HepG2 (cell line): ENCODE measurements around the gene UPF3A. TPM values are rescaled to one million over a fixed set of nuclear protein-coding genes. Genes with fewer than 3 reads are reported as not detected.
A peak's percentile ranks its signal among the peaks of the same experiment; 100 is the strongest.

ENCODE experiments used
- ATAC-seq: fragments of 200-7000 bp; cut with Tn5 transposase; 3 replicates; pipeline ENCODE4 v1.9.1; 2020; ENCODE audit warnings: mild to moderate bottlenecking, moderate library complexity
- BruUV-seq: library from RNA; stranded (reverse); fragments of 400-500 nt; replicated peaks from 2 replicates; lab custom pipeline; 2021; lab: Mats Ljungman, UMichigan
- CTCF ChIA-PET: fragments of 300-600 bp; formaldehyde crosslinking; extraction: SDS; loops from one replicate; lab custom pipeline; 2021; ENCODE audit warnings: low total read pairs, inconsistent platforms, low intra/inter-chr PET ratio; lab: Yijun Ruan, JAX
- POLR2A ChIA-PET: fragments of 350-600 bp; sonication (Branson Sonifier 250); formaldehyde crosslinking; loops from one replicate; lab custom pipeline; 2020; ENCODE audit warnings: antibody characterized with exemption, inconsistent platforms; lab: Yijun Ruan, JAX
- DNase-seq: peaks from one replicate; pipeline ENCODE4 v3.0.0-alpha.2; 2015; ENCODE audit warnings: low spot score
- FAIRE-seq: peaks from 3 replicates; lab custom pipeline; 2011; peaks lifted over from hg19 to GRCh38; lab: Jason Lieb, UNC
- H2AFZ ChIP-seq: one replicate; pipeline ENCODE4 v1.6.1; 2011; ENCODE audit warnings: low read length, inconsistent platforms
- H3K27ac ChIP-seq: fragments of 300-600 bp; 3 replicates; pipeline ENCODE4 v1.8.0; 2011; ENCODE audit warnings: mixed run types, mild to moderate bottlenecking, mixed read lengths, low read length, inconsistent platforms; ENCODE audit not compliant: insufficient read depth; ENCODE audit errors: extremely low read length
- H3K27me3 ChIP-seq, 2 experiments: fragments of 200-600 bp in 1 of 2; 2 replicates in 1 of 2; 3 replicates in 1 of 2; pipeline versions ENCODE4 v1.6.0 to v1.8.0; 2011; ENCODE audit warnings: low read length in 2 of 2, mild to moderate bottlenecking in 2 of 2, moderate library complexity in 2 of 2, inconsistent platforms in 1 of 2; ENCODE audit not compliant: insufficient read depth in 2 of 2, control insufficient read depth in 1 of 2
- H3K36me3 ChIP-seq, 2 experiments: fragments of 200-600 bp in 1 of 2; replicated peaks in 1 of 2; 2 replicates in 1 of 2; 3 replicates in 1 of 2; pipeline versions ENCODE4 v1.5.1 to v1.8.0; 2011; ENCODE audit warnings: low read length in 2 of 2, inconsistent platforms in 1 of 2; ENCODE audit not compliant: insufficient read depth in 2 of 2, control insufficient read depth in 1 of 2
- H3K4me1 ChIP-seq: 2 replicates; pipeline ENCODE4 v1.5.1; 2012; ENCODE audit warnings: low read length, inconsistent platforms; ENCODE audit not compliant: insufficient read depth
- H3K4me2 ChIP-seq: 2 replicates; pipeline ENCODE4 v1.6.0; 2011; ENCODE audit warnings: low read depth, low read length, inconsistent platforms
- H3K4me3 ChIP-seq, 3 experiments: fragments of 200-600 bp in 1 of 3; sonication (generic), shearing (Covaris generic) in 1 of 3; replicated peaks in 1 of 3; 2 replicates each; pipeline ENCODE4 v1.5.1; 2011 to 2016; ENCODE audit warnings: low read length in 3 of 3, inconsistent platforms in 2 of 3, low read depth in 2 of 3, mild to moderate bottlenecking in 2 of 3, control low read depth in 1 of 3, mixed read lengths in 1 of 3; ENCODE audit not compliant: insufficient read depth in 1 of 3
- H3K79me2 ChIP-seq: one replicate; pipeline ENCODE4 v1.6.1; 2011; ENCODE audit warnings: low read length, inconsistent platforms; ENCODE audit not compliant: insufficient read depth
- H3K9ac ChIP-seq: 2 replicates; pipeline ENCODE4 v1.6.0; 2011; ENCODE audit warnings: mild to moderate bottlenecking, low read depth, low read length, inconsistent platforms; ENCODE audit not compliant: insufficient read depth
- H3K9me3 ChIP-seq: 2 replicates; pipeline ENCODE4 v1.5.1; 2012; ENCODE audit warnings: mild to moderate bottlenecking, low read length
- H4K20me1 ChIP-seq: 2 replicates; pipeline ENCODE4 v1.6.0; 2011; ENCODE audit warnings: inconsistent platforms, mild to moderate bottlenecking, low read length, moderate library complexity; ENCODE audit not compliant: insufficient read depth
- HDAC6 ChIP-seq: fragments of 200-600 bp; sonication (generic); IDR thresholded peaks from 2 replicates; pipeline ENCODE4 v1.7.0; 2017; ENCODE audit warnings: mild to moderate bottlenecking, antibody characterized with exemption, low read length, low read depth
- MAFK ChIP-seq, 2 experiments: IDR thresholded peaks in 1 of 2; conservative IDR thresholded peaks in 1 of 2; 2 replicates each; pipeline ENCODE4 v1.6.1; 2011; ENCODE audit warnings: improper control_type of control experiment in 2 of 2, low read length in 2 of 2
- NFE2 ChIP-seq: sonication (generic); formaldehyde crosslinking; IDR thresholded peaks from 2 replicates; pipeline ENCODE4 v1.4.0; 2020; ENCODE audit warnings: missing genetic modification reagents
- NFE2L2 ChIP-seq: fragments of 150-350 bp; IDR thresholded peaks from 2 replicates; pipeline ENCODE4 v1.6.1; 2014; ENCODE audit warnings: low read length
- PHB2 ChIP-seq: fragments of 450-650 bp; IDR thresholded peaks from 2 replicates; pipeline ENCODE4 v1.6.1; 2018; ENCODE audit not compliant: partially characterized antibody
- POLR2A ChIP-seq, 2 experiments: IDR thresholded peaks; 2 replicates each; pipeline ENCODE4 v1.6.1; 2011; ENCODE audit warnings: low read depth in 2 of 2, low read length in 2 of 2, mild to moderate bottlenecking in 1 of 2, moderate library complexity in 1 of 2; ENCODE audit not compliant: insufficient read depth in 1 of 2
- PRDM10 ChIP-seq: sonication (generic); formaldehyde crosslinking; IDR thresholded peaks from 2 replicates; pipeline ENCODE4 v1.4.0; 2020; ENCODE audit warnings: low read depth, missing genetic modification reagents
- PREB ChIP-seq: sonication (generic); formaldehyde crosslinking; IDR thresholded peaks from 2 replicates; pipeline ENCODE4 v1.4.0; 2020; ENCODE audit warnings: missing genetic modification reagents
- SIX1 ChIP-seq: sonication (generic); formaldehyde crosslinking; IDR thresholded peaks from 2 replicates; pipeline ENCODE4 v1.4.0; 2020; ENCODE audit warnings: missing genetic modification reagents, borderline replicate concordance
- SMAD1 ChIP-seq: sonication (generic); formaldehyde crosslinking; IDR thresholded peaks from 2 replicates; pipeline ENCODE4 v1.4.0; 2020; ENCODE audit warnings: missing genetic modification reagents, low read depth, mild to moderate bottlenecking, borderline replicate concordance
- WGBS: methylation state at CpG from one replicate; pipeline ENCODE4 v1.1.6; 2017; ENCODE audit warnings: low lambda C conversion rate; 5-methylcytosine and 5-hydroxymethylcytosine counted together
- in situ Hi-C: cut with HindIII; loops from 2 replicates; pipeline ENCODE4 v1.10.0; 2017; ENCODE audit warnings: low pct_unique_long_range_greater_than_20kb; ENCODE audit not compliant: extremely low pct_ligation_motif_present
- intact Hi-C: fragments of 100-400 bp; cut with micrococcal nuclease; formaldehyde crosslinking; loops from one replicate; pipeline ENCODE4 v1.10.0; 2022; ENCODE audit not compliant: unreplicated experiment
- polyA plus RNA-seq, 8 experiments: library from polyadenylated mRNA; depleted of rRNA in 3 of 8; stranded (reverse) in 7 of 8; unstranded in 1 of 8; fragments of >200 nt; fragmentation: Illumina TruSeq in 4 of 8; extraction: Trizol in 4 of 8; gene quantifications; 2 replicates each; pipeline versions ENCODE4 v1.2.1 to v1.2.3, GENCODE V29; 2011 to 2016; ENCODE audit warnings: low read depth in 4 of 8, missing spikeins in 1 of 8, mixed read lengths in 1 of 8; ENCODE audit not compliant: insufficient read depth in 1 of 8
- total RNA-seq, 5 experiments: library from RNA; depleted of rRNA; stranded (reverse); fragments of >200 nt; fragmentation: Illumina TruSeq; extraction: Trizol; gene quantifications; 2 replicates each; pipeline ENCODE4 v1.2.3, GENCODE V29; 2016; ENCODE audit warnings: low read depth in 1 of 5
- TF ChIP-seq, protein P1 (sequence below): sonication (generic); formaldehyde crosslinking; IDR thresholded peaks from 2 replicates; pipeline ENCODE4 v1.4.0; 2020; ENCODE audit warnings: missing genetic modification reagents

UPF3A gene
- total and polyA plus RNA-seq, 2 of the 13 experiments (the other 11 are each of a cell fraction or from before 2014, with no cell fraction given) = 60.2 to 63.8 TPM

GRCh38 chr13:114241918-114242317 is 39.5 kb upstream of the UPF3A start:
- DNase-seq = no peak
- H3K79me2 ChIP-seq = peaks cover under 1% of the 10 kb centered on the region
- H3K4me2 ChIP-seq = no peak overlapping the region
- no peaks in the 10 kb centered on the region for H3K27me3 ChIP-seq
- in situ Hi-C loops (no loop called here), intact Hi-C loops (no loop called here)
- ATAC-seq = no peak
- TF ChIP-seq NFE2L2 (peak; percentile 35; the same call in 1 of the 2 replicates), POLR2A (IDR thresholded peaks at IDR 0.05; ENCODE audit: insufficient read depth in 1 of 2, low read depth in 2 of 2, low read length in 2 of 2) (no peak), PHB2 (no peak), HDAC6 (no peak), SIX1 (CRISPR knock-in tag) (no peak), MAFK (conservative IDR thresholded peaks at IDR 0.05 in 1 of 2, IDR thresholded peaks at IDR 0.05 in 1 of 2; ENCODE audit: low read length in 2 of 2) (0 out of 4 replicates have a peak, but pooled peaks of 1 of the 2 experiments have one; percentile 8)
- TF ChIP-seq, protein P1, sequence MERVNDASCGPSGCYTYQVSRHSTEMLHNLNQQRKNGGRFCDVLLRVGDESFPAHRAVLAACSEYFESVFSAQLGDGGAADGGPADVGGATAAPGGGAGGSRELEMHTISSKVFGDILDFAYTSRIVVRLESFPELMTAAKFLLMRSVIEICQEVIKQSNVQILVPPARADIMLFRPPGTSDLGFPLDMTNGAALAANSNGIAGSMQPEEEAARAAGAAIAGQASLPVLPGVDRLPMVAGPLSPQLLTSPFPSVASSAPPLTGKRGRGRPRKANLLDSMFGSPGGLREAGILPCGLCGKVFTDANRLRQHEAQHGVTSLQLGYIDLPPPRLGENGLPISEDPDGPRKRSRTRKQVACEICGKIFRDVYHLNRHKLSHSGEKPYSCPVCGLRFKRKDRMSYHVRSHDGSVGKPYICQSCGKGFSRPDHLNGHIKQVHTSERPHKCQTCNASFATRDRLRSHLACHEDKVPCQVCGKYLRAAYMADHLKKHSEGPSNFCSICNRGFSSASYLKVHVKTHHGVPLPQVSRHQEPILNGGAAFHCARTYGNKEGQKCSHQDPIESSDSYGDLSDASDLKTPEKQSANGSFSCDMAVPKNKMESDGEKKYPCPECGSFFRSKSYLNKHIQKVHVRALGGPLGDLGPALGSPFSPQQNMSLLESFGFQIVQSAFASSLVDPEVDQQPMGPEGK (CRISPR knock-in tag) = no peak
- H3K9ac ChIP-seq = no peak overlapping the region
- 96% methylated on average over 6 of the region's 6 CpGs for WGBS
- peaks cover 22 to 82% of the 10 kb centered on the region in 2 experiments for H3K36me3 ChIP-seq
- H3K4me1 ChIP-seq = no peaks in the 10 kb centered on the region
- no peak for FAIRE-seq
- no peak overlapping the region for H2AFZ ChIP-seq
- CTCF ChIA-PET = no interaction called here
- H3K27ac ChIP-seq = no peak overlapping the region
- no TSS peak for BruUV-seq
- POLR2A ChIA-PET = no interaction called here
- H3K4me3 ChIP-seq = no peak overlapping the region
- no peaks in the 10 kb centered on the region for H4K20me1 ChIP-seq
- no peaks in the 10 kb centered on the region for H3K9me3 ChIP-seq

DNA sequence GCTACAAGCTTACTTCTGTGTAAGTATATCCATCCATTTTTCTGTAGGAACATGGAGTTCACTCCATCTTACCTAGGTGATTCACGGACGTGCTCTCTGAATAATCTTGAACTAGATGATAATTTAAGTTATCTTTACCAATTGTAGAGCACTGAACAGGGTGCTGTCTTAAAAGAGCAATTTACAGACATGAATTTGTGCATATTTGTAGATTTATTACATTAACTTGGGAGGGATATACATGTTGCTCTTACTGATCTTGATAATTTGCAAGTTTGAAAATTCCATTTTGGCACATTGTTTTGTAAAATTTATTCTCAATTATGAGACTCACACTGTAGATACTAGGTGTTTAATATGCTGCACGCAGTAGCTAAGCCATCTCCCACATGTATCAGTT is 37.4 kb upstream of the UPF3A start:
- H3K4me2 ChIP-seq = no peak overlapping the region
- no peaks in the 10 kb centered on the region for H3K79me2 ChIP-seq
- no TSS peak for BruUV-seq
- no peaks in the 10 kb centered on the region for H3K9me3 ChIP-seq
- no peak overlapping the region for H3K4me3 ChIP-seq
- CTCF ChIA-PET = no interaction called here
- intact Hi-C loops = no loop called here
- no peaks in the 10 kb centered on the region for H4K20me1 ChIP-seq
- no peaks in the 10 kb centered on the region for H3K4me1 ChIP-seq
- DNase-seq (no peak), FAIRE-seq (no peak), ATAC-seq (no peak)
- no peaks in the 10 kb centered on the region for H3K27me3 ChIP-seq
- POLR2A ChIA-PET = no interaction called here
- 100% methylated on average over 3 of the region's 3 CpGs for WGBS
- H2AFZ ChIP-seq = no peak overlapping the region
- H3K27ac ChIP-seq = no peak overlapping the region
- in situ Hi-C loops = no loop called here
- no peak overlapping the region for H3K9ac ChIP-seq
- peaks cover 21 to 79% of the 10 kb centered on the region in 2 experiments for H3K36me3 ChIP-seq
- no peak for TF ChIP-seq PREB (CRISPR knock-in tag)
- TF ChIP-seq SMAD1 = no peak
- no peak for TF ChIP-seq PRDM10 (CRISPR knock-in tag)
- no peak for TF ChIP-seq NFE2 (CRISPR knock-in tag)
